SK-N-SH (cell line): Measurements from ENCODE around the gene SHCBP1. TPM values are rescaled to one million over a fixed set of nuclear protein-coding genes. Genes with fewer than 3 reads are reported as not detected.

Experiments used
- CTCF ChIA-PET: fragments of 300-600, 350-600 bp; formaldehyde crosslinking; extraction: SDS; loops from one replicate; lab custom pipeline; 2021; lab: Yijun Ruan, JAX
- POLR2A ChIA-PET: fragments of 350-600 bp; sonication (Branson Sonifier 250); formaldehyde crosslinking; extraction: SDS; loops from one replicate; lab custom pipeline; 2020; ENCODE audit warnings: antibody characterized with exemption, inconsistent platforms; lab: Yijun Ruan, JAX
- DNase-seq: peaks from one replicate; pipeline ENCODE4 v3.0.0; 2012
- H2AFZ ChIP-seq: fragments of 200-600 bp; sonication (generic); 2 replicates; pipeline ENCODE4 v1.8.1; 2016; ENCODE audit warnings: antibody characterized with exemption, mild to moderate bottlenecking, low read depth
- H3F3A ChIP-seq: fragments of 200-600 bp; sonication (generic); replicated peaks from 2 replicates; pipeline ENCODE3; 2016; ENCODE audit warnings: antibody characterized with exemption, mild to moderate bottlenecking; ENCODE audit not compliant: insufficient read depth
- H3K27ac ChIP-seq, 2 experiments: fragments of 200-500 bp in 1 of 2; fragments of 200-600 bp in 1 of 2; sonication (Bioruptor generic) in 1 of 2; sonication (generic), shearing (Covaris generic) in 1 of 2; 2 replicates each; pipeline versions ENCODE4 v1.5.1 to v1.6.1; 2014 to 2016; ENCODE audit warnings: low read depth in 2 of 2, inconsistent platforms in 1 of 2, low read length in 1 of 2, mild to moderate bottlenecking in 1 of 2, mixed read lengths in 1 of 2
- H3K27me3 ChIP-seq: fragments of 200-600 bp; sonication (generic), shearing (Covaris generic); 2 replicates; pipeline ENCODE4 v1.6.1; 2016; ENCODE audit warnings: mixed run types; ENCODE audit not compliant: insufficient read depth
- H3K36me3 ChIP-seq, 2 experiments: fragments of 200-500 bp in 1 of 2; fragments of 200-600 bp in 1 of 2; sonication (Bioruptor generic) in 1 of 2; sonication (generic) in 1 of 2; replicated peaks in 1 of 2; 2 replicates each; pipeline versions ENCODE3 to v1.5.1; 2014 to 2016; ENCODE audit warnings: low read length in 1 of 2, mild to moderate bottlenecking in 1 of 2; ENCODE audit not compliant: insufficient read depth in 2 of 2, control insufficient read depth in 1 of 2
- H3K4me1 ChIP-seq, 2 experiments: fragments of 200-500 bp in 1 of 2; fragments of 200-600 bp in 1 of 2; sonication (Bioruptor generic) in 1 of 2; sonication (generic), shearing (Covaris generic) in 1 of 2; 2 replicates each; pipeline versions ENCODE4 v1.5.1 to v1.6.1; 2014 to 2016; ENCODE audit warnings: low read depth in 1 of 2, low read length in 1 of 2, mixed run types in 1 of 2; ENCODE audit not compliant: insufficient read depth in 2 of 2, control insufficient read depth in 1 of 2
- H3K4me2 ChIP-seq: fragments of 200-600 bp; sonication (generic), shearing (Covaris generic); 2 replicates; pipeline ENCODE4 v1.6.1; 2017; ENCODE audit warnings: mixed run types
- H3K4me3 ChIP-seq, 2 experiments: fragments of 200-500 bp in 1 of 2; fragments of 200-600 bp in 1 of 2; sonication (Bioruptor generic) in 1 of 2; sonication (generic), shearing (Covaris generic) in 1 of 2; 2 replicates each; pipeline versions ENCODE4 v1.5.1 to v1.8.1; 2014 to 2016; ENCODE audit warnings: low read depth in 2 of 2, inconsistent platforms in 1 of 2, low read length in 1 of 2, mild to moderate bottlenecking in 1 of 2, mixed read lengths in 1 of 2, moderate library complexity in 1 of 2
- H3K79me2 ChIP-seq: fragments of 200-600 bp; sonication (generic); 2 replicates; pipeline ENCODE4 v1.8.1; 2017; ENCODE audit warnings: mild to moderate bottlenecking; ENCODE audit not compliant: insufficient read depth
- H3K9ac ChIP-seq: fragments of 200-600 bp; sonication (generic); 2 replicates; pipeline ENCODE4 v1.6.1; 2017; ENCODE audit warnings: mixed run types
- H3K9me2 ChIP-seq: fragments of 200-600 bp; sonication (generic); 2 replicates; pipeline ENCODE4 v1.6.1; 2017; ENCODE audit warnings: mixed run types
- H3K9me3 ChIP-seq: fragments of 200-600 bp; sonication (generic); 2 replicates; pipeline ENCODE4 v1.6.1; 2017; ENCODE audit warnings: mixed run types, mild to moderate bottlenecking, moderate library complexity
- H4K20me1 ChIP-seq: fragments of 200-600 bp; sonication (generic); 2 replicates; pipeline ENCODE4 v1.6.1; 2017; ENCODE audit warnings: mild to moderate bottlenecking, mixed run types; ENCODE audit not compliant: insufficient read depth
- IRF3 ChIP-seq: fragments of 150-350 bp; IDR thresholded peaks from 2 replicates; pipeline ENCODE4 v1.6.1; 2016; ENCODE audit warnings: mild to moderate bottlenecking, low read depth, low read length
- MEF2A ChIP-seq: IDR thresholded peaks from 2 replicates; pipeline ENCODE4 v1.4.0; 2012; ENCODE audit warnings: low read depth, borderline replicate concordance
- MXI1 ChIP-seq: IDR thresholded peaks from 2 replicates; pipeline ENCODE4 v1.6.1; 2012; ENCODE audit warnings: mild to moderate bottlenecking, low read depth, low read length, improper control_type of control experiment
- NFIC ChIP-seq: IDR thresholded peaks from 2 replicates; pipeline ENCODE4 v1.4.0; 2012; ENCODE audit warnings: borderline replicate concordance
- NRF1 ChIP-seq: IDR thresholded peaks from 2 replicates; pipeline ENCODE4 v1.6.1; 2012; ENCODE audit warnings: low read depth, mild to moderate bottlenecking, low read length
- RAD21 ChIP-seq: IDR thresholded peaks from 2 replicates; pipeline ENCODE4 v1.6.1; 2012; ENCODE audit warnings: mild to moderate bottlenecking, low read length
- RCOR1 ChIP-seq: fragments of 150-350 bp; IDR thresholded peaks from 2 replicates; pipeline ENCODE4 v1.6.1; 2017; ENCODE audit warnings: antibody characterized with exemption, low read length
- REST ChIP-seq: IDR thresholded peaks from 2 replicates; pipeline ENCODE4 v1.6.1; 2012; ENCODE audit warnings: mild to moderate bottlenecking, low read depth, low read length, moderate library complexity
- SMC3 ChIP-seq: IDR thresholded peaks from 2 replicates; pipeline ENCODE4 v1.6.1; 2012; ENCODE audit warnings: low read depth, low read length, improper control_type of control experiment
- WGBS: methylation state at CpG from one replicate; pipeline ENCODE4 v1.1.6; 2017; ENCODE audit warnings: low lambda C conversion rate; 5-methylcytosine and 5-hydroxymethylcytosine counted together
- polyA plus RNA-seq, 3 experiments: library from polyadenylated mRNA; depleted of rRNA; stranded (reverse); fragments of >200 nt; gene quantifications; 2 replicates each; pipeline ENCODE4 v1.2.3, GENCODE V29; 2012
- TF ChIP-seq, protein P1 (sequence below): IDR thresholded peaks from 2 replicates; pipeline ENCODE4 v1.4.0; 2012; ENCODE audit warnings: low read depth, borderline replicate concordance

SHCBP1 gene
- polyA plus RNA-seq, 1 of the 3 experiments (the other 2 are of a cell fraction), result 12.5 TPM

DNA sequence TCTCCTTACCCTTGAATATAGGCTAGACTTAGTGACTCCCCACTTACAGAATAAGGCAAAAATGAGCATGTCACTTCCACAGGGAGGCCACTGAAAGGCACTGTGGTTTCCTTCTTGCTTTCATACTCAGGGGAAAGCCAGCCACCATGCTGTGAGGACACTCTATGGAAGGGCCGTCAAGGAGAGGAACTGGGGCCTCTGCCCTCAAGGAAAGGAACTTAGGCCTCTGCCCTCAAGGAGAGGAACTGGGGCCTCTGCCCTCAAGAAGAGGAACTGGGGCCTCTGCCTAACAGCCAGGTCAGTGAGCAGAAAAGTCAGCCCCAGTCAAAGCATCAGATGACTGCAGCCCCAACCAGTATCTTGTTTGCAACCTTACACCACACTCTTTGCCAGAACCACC is 37.7 kb upstream of the SHCBP1 start (continued):
- TF ChIP-seq, protein P1, sequence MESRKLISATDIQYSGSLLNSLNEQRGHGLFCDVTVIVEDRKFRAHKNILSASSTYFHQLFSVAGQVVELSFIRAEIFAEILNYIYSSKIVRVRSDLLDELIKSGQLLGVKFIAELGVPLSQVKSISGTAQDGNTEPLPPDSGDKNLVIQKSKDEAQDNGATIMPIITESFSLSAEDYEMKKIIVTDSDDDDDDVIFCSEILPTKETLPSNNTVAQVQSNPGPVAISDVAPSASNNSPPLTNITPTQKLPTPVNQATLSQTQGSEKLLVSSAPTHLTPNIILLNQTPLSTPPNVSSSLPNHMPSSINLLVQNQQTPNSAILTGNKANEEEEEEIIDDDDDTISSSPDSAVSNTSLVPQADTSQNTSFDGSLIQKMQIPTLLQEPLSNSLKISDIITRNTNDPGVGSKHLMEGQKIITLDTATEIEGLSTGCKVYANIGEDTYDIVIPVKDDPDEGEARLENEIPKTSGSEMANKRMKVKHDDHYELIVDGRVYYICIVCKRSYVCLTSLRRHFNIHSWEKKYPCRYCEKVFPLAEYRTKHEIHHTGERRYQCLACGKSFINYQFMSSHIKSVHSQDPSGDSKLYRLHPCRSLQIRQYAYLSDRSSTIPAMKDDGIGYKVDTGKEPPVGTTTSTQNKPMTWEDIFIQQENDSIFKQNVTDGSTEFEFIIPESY, result no peak
- no peak for TF ChIP-seq RAD21
- TF ChIP-seq MEF2A, result no peak
- TF ChIP-seq RCOR1, result no peak
- TF ChIP-seq NRF1, result no peak
- TF ChIP-seq IRF3, result no peak
- no peak for TF ChIP-seq REST
- TF ChIP-seq SMC3, result no peak

DNA sequence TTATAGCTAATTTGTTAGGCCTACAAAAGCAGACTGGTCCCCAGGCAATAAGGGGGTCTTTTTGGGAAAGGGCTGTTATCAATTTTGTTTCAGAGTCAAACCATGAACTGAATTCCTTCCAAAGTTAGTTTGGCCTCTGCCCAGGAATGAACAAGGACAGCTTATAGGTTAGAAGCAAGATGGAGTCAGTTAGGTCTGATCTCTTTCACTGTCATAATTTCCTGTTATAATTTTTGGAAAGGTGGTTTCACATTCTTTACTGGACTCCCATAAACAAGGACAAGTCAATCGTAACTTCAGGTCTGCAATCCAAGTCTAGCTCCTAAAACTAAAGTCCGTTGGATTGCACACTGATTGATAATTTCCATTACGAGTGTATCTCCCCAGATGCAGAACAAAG is 30.1 kb upstream of the SHCBP1 start:
- 83% methylated on average over 3 of the region's 3 CpGs for WGBS
- Histone ChIP-seq H3K9me3 (no peaks in the 10 kb centered on the region), H3K27ac (no peak overlapping the region), H3K4me1 (no peaks in the 10 kb centered on the region), H3K79me2 (no peaks in the 10 kb centered on the region), H3K4me2 (no peak overlapping the region), H4K20me1 (no peaks in the 10 kb centered on the region), H3K9ac (no peak overlapping the region), H3K4me3 (no peak overlapping the region), H3K36me3 (no peaks in the 10 kb centered on the region), H2AFZ (no peak overlapping the region), H3K27me3 (no peaks in the 10 kb centered on the region), H3F3A (no peaks in the 10 kb centered on the region), H3K9me2 (no peaks in the 10 kb centered on the region)
- CTCF ChIA-PET, result interaction anchor here (1.6 kb wide), 1 partner anchor 22 kb away, joined by 5 read pairs; no protein-coding TSS in a partner anchor
- TF ChIP-seq NFIC, result no peak
- TF ChIP-seq MXI1, result no peak
- POLR2A ChIA-PET, result no interaction called here
- DNase-seq, result no peak
